GM19043 (cell line): Measurements from ENCODE around the gene SLC2A5.

Source experiments
- ATAC-seq: cut with Tn5 transposase; IDR thresholded peaks from one replicate; pipeline ENCODE4 v1.9.1; 2021; ENCODE audit warnings: low read depth; ENCODE audit not compliant: unreplicated experiment

The SLC2A5 gene

GRCh38 chr1:9065213-9065751, 4.2 kb downstream of the SLC2A5 start:
- ATAC-seq: no peak

- no peak for ATAC-seq
These were observed 6.6 kb downstream of the SLC2A5 start for GRCh38 chr1:9062846-9063245.

- ATAC-seq: no peak
These were observed 7.4 kb downstream of the SLC2A5 start for GRCh38 chr1:9062021-9062471.

- no peak for ATAC-seq
These were observed 8.0 kb downstream of the SLC2A5 start for GRCh38 chr1:9061252-9061960.

GRCh38 chr1:9059891-9060744, 9.3 kb downstream of the SLC2A5 start:
- ATAC-seq: no peak

GRCh38 chr1:9058465-9058864, 11.0 kb downstream of the SLC2A5 start:
- ATAC-seq: no peak

- no peak for ATAC-seq
These were observed 11.6 kb downstream of the SLC2A5 start for GRCh38 chr1:9057851-9058250.

GRCh38 chr1:9052272-9053049, 17.0 kb downstream of the SLC2A5 start:
- no peak for ATAC-seq

- no peak for ATAC-seq
These were observed 18.1 kb downstream of the SLC2A5 start for GRCh38 chr1:9051379-9051778.

- no peak for ATAC-seq
These were observed 18.6 kb downstream of the SLC2A5 start for GRCh38 chr1:9050803-9051202.

- ATAC-seq: no peak
These were observed 20.9 kb downstream of the SLC2A5 start for GRCh38 chr1:9048551-9048950.

GRCh38 chr1:9047019-9047418, 22.4 kb downstream of the SLC2A5 start:
- no peak for ATAC-seq

- ATAC-seq: no peak
These were observed 23.4 kb downstream of the SLC2A5 start for GRCh38 chr1:9045861-9046510.

GRCh38 chr1:9044236-9044635, 25.2 kb downstream of the SLC2A5 start:
- no peak for ATAC-seq

- ATAC-seq: no peak
These were observed 27.2 kb downstream of the SLC2A5 start for GRCh38 chr1:9042272-9042671.

GRCh38 chr1:9041116-9041779, 28.2 kb downstream of the SLC2A5 start:
- no peak for ATAC-seq

- ATAC-seq: no peak
These were observed 28.8 kb downstream of the SLC2A5 start for GRCh38 chr1:9040659-9041030.

- no peak for ATAC-seq
These were observed 29.4 kb downstream of the SLC2A5 start for GRCh38 chr1:9039761-9040658.
